Measurements from ENCODE around the gene AACS.

GRCh38 chr12:125163148-125163547 is 97.9 kb downstream of the AACS start:
- TF ChIP-seq, protein P1, sequence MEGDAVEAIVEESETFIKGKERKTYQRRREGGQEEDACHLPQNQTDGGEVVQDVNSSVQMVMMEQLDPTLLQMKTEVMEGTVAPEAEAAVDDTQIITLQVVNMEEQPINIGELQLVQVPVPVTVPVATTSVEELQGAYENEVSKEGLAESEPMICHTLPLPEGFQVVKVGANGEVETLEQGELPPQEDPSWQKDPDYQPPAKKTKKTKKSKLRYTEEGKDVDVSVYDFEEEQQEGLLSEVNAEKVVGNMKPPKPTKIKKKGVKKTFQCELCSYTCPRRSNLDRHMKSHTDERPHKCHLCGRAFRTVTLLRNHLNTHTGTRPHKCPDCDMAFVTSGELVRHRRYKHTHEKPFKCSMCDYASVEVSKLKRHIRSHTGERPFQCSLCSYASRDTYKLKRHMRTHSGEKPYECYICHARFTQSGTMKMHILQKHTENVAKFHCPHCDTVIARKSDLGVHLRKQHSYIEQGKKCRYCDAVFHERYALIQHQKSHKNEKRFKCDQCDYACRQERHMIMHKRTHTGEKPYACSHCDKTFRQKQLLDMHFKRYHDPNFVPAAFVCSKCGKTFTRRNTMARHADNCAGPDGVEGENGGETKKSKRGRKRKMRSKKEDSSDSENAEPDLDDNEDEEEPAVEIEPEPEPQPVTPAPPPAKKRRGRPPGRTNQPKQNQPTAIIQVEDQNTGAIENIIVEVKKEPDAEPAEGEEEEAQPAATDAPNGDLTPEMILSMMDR (conservative IDR thresholded peaks at IDR 0.05; ENCODE audit: low read depth, low read length) = no peak
- no peak for TF ChIP-seq POLR2A (IDR thresholded peaks at IDR 0.05; ENCODE audit: low read depth, low read length)
- TF ChIP-seq MAZ (IDR thresholded peaks at IDR 0.05; ENCODE audit: borderline replicate concordance, low read depth, low read length) = no peak
- TF ChIP-seq FOS (IDR thresholded peaks at IDR 0.05; ENCODE audit: low read depth, low read length) = no peak
- no peak for TF ChIP-seq CEBPB (IDR thresholded peaks at IDR 0.05; ENCODE audit: low read depth, low read length)
- no peak for TF ChIP-seq RFX5 (IDR thresholded peaks at IDR 0.05; ENCODE audit: low read depth, low read length)
- TF ChIP-seq, protein P2, sequence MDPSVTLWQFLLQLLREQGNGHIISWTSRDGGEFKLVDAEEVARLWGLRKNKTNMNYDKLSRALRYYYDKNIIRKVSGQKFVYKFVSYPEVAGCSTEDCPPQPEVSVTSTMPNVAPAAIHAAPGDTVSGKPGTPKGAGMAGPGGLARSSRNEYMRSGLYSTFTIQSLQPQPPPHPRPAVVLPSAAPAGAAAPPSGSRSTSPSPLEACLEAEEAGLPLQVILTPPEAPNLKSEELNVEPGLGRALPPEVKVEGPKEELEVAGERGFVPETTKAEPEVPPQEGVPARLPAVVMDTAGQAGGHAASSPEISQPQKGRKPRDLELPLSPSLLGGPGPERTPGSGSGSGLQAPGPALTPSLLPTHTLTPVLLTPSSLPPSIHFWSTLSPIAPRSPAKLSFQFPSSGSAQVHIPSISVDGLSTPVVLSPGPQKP (IDR thresholded peaks at IDR 0.05; ENCODE audit: borderline replicate concordance, low read depth, low read length) = no peak
- TF ChIP-seq BHLHE40 (IDR thresholded peaks at IDR 0.05; ENCODE audit: low read depth, low read length) = no peak
- TF ChIP-seq RAD21 (IDR thresholded peaks at IDR 0.05; ENCODE audit: low read length) = no peak
- TF ChIP-seq MAFK (IDR thresholded peaks at IDR 0.05; ENCODE audit: low read depth, low read length) = no peak
- TF ChIP-seq, protein P3, sequence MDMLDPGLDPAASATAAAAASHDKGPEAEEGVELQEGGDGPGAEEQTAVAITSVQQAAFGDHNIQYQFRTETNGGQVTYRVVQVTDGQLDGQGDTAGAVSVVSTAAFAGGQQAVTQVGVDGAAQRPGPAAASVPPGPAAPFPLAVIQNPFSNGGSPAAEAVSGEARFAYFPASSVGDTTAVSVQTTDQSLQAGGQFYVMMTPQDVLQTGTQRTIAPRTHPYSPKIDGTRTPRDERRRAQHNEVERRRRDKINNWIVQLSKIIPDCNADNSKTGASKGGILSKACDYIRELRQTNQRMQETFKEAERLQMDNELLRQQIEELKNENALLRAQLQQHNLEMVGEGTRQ (IDR thresholded peaks at IDR 0.05; ENCODE audit: low read depth, low read length) = no peak
